Central memory CD8-positive, alpha-beta T cell (primary cell): ENCODE measurements around the gene CFAP54.

ENCODE experiments used
- ATAC-seq: fragments of 150-1000 bp; cut with Tn5 transposase; replicated peaks from 2 replicates; pipeline ENCODE4 v1.10.0; 2022; ENCODE audit warnings: mild to moderate bottlenecking, moderate FRiP score, moderate number of reproducible peaks; ENCODE audit not compliant: poor library complexity, severe bottlenecking; ENCODE audit errors: extremely low read depth
- DNase-seq, 2 donors: peaks; one replicate each; pipeline ENCODE4 v3.0.0; 2021; ENCODE audit warnings: low spot score in 2 of 2
- H3K27ac Mint-ChIP-seq: one replicate; pipeline ENCODE4 v1.8.0; 2022; ENCODE audit warnings: low read depth, mild to moderate bottlenecking, moderate library complexity, mixed read lengths
- H3K27me3 Mint-ChIP-seq: one replicate; pipeline ENCODE4 v1.8.0; 2022; ENCODE audit warnings: mixed read lengths
- H3K36me3 Mint-ChIP-seq: one replicate; pipeline ENCODE4 v1.8.0; 2022; ENCODE audit warnings: mild to moderate bottlenecking, moderate library complexity, mixed read lengths; ENCODE audit not compliant: insufficient read depth
- H3K4me1 Mint-ChIP-seq: one replicate; pipeline ENCODE4 v1.8.0; 2022; ENCODE audit warnings: mixed read lengths
- H3K4me3 Mint-ChIP-seq: one replicate; pipeline ENCODE4 v1.8.0; 2022; ENCODE audit warnings: mild to moderate bottlenecking, moderate library complexity, mixed read lengths
- H3K9me3 Mint-ChIP-seq: one replicate; pipeline ENCODE4 v1.8.0; 2022; ENCODE audit warnings: mixed read lengths

CFAP54 gene

DNA sequence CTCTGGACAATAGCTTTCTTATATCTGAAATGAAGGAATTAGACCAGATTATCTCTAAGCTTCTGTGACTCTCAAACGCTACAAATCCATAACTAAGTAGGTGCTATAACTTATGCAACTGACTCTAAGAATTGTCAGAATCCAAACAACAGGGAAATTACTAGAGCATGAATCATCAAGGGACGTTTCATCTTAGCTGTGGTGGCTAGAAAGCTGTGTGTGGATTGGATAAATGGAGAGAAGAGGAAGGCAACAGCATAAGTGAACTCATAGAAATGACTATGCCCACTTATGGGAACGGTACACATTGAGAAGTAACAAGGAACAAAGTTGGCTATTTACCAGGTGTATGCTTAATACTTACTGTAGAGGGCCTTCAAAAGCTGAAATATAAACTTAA, 321.7 kb downstream of the CFAP54 start:
- no peak overlapping the region for H3K4me3 Mint-ChIP-seq
- H3K27ac Mint-ChIP-seq, result no peak overlapping the region
- H3K36me3 Mint-ChIP-seq, result no peaks in the 10 kb centered on the region
- no peaks in the 10 kb centered on the region for H3K9me3 Mint-ChIP-seq
- H3K4me1 Mint-ChIP-seq, result no peaks in the 10 kb centered on the region
- peaks cover 18% of the 10 kb centered on the region for H3K27me3 Mint-ChIP-seq
- ATAC-seq (no peak), DNase-seq (no peak)

DNA sequence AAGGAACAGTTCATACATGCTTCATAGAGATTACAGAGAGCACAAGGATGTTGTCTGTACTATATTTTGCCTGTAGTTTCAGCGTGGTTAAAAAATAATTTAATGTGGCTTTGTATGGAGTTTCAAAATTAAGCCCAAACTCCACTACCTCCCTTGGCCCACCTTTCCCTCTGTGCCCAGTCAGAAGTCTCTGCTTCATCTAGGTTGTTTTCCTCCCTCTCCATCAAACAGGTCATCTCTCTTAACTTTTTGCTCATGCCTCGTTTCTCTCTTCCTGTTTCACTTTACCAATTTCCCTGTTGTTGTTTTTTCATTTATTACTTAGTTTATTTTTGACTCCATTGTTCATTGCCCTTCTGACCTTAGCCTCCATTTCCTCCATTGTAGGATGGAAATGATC, 322.8 kb downstream of the CFAP54 start:
- Mint-ChIP-seq H3K27ac (no peak overlapping the region), H3K4me1 (no peaks in the 10 kb centered on the region), H3K9me3 (no peaks in the 10 kb centered on the region), H3K4me3 (no peak overlapping the region), H3K36me3 (no peaks in the 10 kb centered on the region), H3K27me3 (peaks cover 18% of the 10 kb centered on the region)
- no peak for DNase-seq
- ATAC-seq, result no peak

DNA sequence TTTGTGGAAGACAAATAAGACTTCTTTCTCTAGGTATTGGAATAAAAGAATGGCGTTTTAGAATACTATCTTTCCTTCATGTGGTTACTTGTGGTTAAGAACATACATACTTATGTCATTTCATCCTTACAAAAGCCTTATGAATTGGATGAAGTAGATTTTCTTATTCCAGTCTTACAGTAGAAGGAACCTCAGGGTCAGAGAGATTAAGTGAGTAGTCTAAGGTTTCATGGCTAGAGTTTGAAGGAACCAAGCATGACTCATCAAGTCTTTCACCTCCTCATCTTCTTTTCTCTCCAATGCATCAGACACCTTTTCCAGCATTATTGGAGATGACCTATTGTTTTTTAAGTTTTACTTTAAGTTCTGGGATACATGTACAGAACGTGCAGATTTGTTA, 324.8 kb downstream of the CFAP54 start:
- Mint-ChIP-seq H3K9me3 (no peaks in the 10 kb centered on the region), H3K4me1 (no peaks in the 10 kb centered on the region), H3K27me3 (peaks cover 24% of the 10 kb centered on the region), H3K4me3 (no peak overlapping the region), H3K27ac (no peak overlapping the region), H3K36me3 (no peaks in the 10 kb centered on the region)
- ATAC-seq (no peak), DNase-seq (no peak)

DNA sequence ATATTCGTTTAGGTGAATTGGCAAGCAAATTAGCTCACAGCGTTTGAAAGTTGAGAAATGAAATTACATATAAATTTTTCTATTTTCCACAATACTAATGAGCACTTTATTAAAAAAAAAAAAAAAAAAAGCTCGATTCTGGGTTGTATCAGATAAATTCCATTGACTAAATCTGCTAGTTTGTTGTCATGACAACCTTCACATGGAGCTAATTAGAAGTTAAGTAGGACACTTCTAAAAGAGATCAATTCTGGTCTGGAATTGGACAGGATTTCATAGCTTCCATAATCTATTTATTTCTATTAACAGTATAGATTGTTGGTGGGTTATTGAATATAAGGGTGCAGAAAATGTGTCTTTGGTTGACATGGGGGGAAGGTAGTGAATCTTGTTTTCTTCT, 332.2 kb downstream of the CFAP54 start:
- no peaks in the 10 kb centered on the region for H3K9me3 Mint-ChIP-seq
- H3K27me3 Mint-ChIP-seq, result peaks cover 19% of the 10 kb centered on the region
- H3K4me3 Mint-ChIP-seq, result no peak overlapping the region
- H3K27ac Mint-ChIP-seq, result no peak overlapping the region
- DNase-seq (no peak), ATAC-seq (no peak)
- no peaks in the 10 kb centered on the region for H3K4me1 Mint-ChIP-seq
- H3K36me3 Mint-ChIP-seq, result no peaks in the 10 kb centered on the region

DNA sequence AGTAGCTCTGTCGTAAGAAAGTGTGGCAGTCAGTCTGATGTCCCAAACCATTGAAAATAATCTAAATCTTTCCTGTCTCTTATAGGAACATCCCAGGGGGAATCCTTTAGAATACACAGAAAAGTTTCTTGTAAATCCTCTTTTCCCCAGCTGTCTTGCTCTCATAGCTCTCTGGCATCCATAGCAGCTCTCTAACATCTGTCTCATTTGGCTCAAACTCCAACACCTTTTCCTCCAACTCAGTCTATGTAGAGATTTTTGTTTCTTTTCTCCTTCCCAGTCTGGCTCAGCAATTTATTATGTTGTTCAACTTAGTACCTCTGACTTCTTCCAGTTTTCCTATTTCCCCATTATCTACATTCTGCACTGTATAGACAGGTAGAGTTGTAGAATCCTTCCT, 333.3 kb downstream of the CFAP54 start:
- ATAC-seq (no peak), DNase-seq (no peak)
- Mint-ChIP-seq H3K4me3 (no peak overlapping the region), H3K9me3 (no peaks in the 10 kb centered on the region), H3K36me3 (no peaks in the 10 kb centered on the region), H3K27ac (no peak overlapping the region), H3K4me1 (no peaks in the 10 kb centered on the region), H3K27me3 (peaks cover 19% of the 10 kb centered on the region)

DNA sequence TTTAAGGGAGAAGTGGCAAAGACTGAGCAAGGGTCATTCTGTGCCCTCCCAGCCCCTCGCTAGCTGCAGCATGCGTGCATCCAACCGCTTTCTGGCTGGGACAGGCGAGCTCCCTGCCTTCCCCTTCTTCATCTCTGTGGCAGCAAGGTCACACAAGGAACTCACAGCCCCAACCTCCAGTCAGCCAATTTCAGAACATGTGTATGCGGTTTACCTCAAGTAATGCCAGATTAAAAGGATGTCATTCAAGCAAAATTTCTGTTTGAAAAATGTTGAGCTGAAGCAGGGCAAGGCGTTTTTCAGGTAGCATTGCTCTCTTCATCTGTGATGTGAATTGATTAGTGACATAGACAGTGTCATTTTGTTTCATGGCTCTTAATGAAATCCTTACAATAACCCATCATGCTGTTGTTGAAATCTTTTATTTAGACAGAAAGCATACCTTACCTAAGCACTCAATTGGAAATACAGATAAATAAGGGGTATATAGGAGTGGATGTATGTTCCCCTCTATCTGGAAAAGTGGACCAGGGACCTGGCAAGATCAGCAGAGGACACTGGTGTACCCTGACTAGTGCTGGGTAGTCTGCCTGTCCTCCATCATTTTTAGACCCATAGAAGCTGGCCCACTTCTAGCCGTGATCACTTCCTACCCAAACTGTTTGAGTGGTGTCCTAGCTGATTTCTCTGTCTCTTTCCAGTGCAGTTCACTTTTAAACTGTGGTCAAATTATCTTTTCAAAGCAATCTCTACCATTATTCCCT, 334.9 kb downstream of the CFAP54 start:
- Mint-ChIP-seq H3K27ac (no peak overlapping the region), H3K36me3 (no peaks in the 10 kb centered on the region), H3K4me3 (no peak overlapping the region), H3K9me3 (no peaks in the 10 kb centered on the region), H3K27me3 (peaks cover 13% of the 10 kb centered on the region), H3K4me1 (no peaks in the 10 kb centered on the region)
- ATAC-seq (no peak), DNase-seq (no peak)

DNA sequence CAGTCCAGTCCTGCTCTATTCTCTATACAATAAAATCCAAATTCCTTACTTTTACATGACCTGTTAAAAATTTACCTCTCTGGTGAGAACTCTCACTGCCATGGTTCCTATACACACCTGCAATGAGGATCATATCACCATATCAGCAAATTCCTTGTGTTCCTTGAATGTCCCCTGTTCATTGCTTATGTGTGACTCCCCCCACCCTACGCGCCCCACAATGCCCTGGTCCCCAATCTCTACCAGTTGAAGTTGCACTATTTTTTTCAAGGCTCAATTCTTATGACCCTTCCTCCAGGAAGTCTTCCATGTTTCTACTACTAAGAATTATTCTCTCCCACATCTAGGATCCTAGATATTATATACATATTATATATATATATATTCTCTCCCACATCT, 335.5 kb downstream of the CFAP54 start:
- no peak overlapping the region for H3K27ac Mint-ChIP-seq
- peaks cover 7% of the 10 kb centered on the region for H3K27me3 Mint-ChIP-seq
- DNase-seq (no peak), ATAC-seq (no peak)
- H3K36me3 Mint-ChIP-seq, result no peaks in the 10 kb centered on the region
- H3K9me3 Mint-ChIP-seq, result no peaks in the 10 kb centered on the region
- H3K4me3 Mint-ChIP-seq, result no peak overlapping the region
- no peaks in the 10 kb centered on the region for H3K4me1 Mint-ChIP-seq

DNA sequence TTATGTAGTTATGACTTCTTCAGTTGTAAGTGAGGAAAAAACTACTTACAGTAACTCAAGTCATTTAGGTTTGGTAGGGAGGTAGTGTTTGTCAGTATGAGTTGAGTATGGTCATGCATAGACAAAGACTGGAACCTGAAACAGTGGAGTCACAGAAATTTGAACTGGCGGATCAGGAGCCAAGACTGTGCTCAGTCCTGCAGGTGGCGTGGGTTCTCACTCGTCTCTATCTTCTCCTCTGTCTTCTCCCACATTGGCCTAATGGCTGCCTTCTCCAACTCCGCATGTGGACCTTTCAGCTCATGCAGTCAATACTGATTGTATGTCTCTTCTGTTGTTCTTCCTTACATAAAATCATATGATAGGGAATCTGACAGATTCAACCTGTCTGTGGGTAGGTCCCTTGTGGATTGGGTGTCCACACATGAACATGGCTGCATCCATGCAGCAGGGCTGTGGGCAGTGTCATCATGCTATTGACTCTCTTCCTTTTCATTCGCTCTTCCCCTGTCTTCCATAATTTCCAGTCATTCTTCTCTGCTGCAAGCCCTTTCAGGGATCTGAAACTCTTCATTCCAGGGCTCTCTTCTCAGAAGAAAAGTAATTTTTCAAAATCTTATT, 338.9 kb downstream of the CFAP54 start:
- no peak for DNase-seq
- no peaks in the 10 kb centered on the region for H3K4me1 Mint-ChIP-seq
- H3K4me3 Mint-ChIP-seq, result no peak overlapping the region
- no peak overlapping the region for H3K27ac Mint-ChIP-seq
- no peaks in the 10 kb centered on the region for H3K9me3 Mint-ChIP-seq
- no peaks in the 10 kb centered on the region for H3K36me3 Mint-ChIP-seq
- no peaks in the 10 kb centered on the region for H3K27me3 Mint-ChIP-seq
- no peak for ATAC-seq

DNA sequence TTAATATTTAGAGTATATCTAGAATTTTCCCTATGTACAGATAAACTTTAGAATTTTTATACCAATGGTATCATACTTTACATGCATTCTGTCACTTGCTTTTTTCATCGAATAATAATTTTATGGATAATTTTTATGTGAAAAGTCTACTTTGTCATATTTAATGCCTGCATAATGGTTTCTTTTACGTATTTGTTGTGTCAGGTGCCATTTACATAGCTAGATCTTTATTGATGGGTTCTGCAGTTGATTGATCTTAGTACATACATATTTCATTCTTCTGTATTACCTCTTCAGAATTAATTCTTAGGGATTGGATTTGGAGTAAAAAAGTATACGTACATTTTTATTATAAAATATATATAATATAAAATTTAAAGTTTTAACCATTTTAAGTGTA, 340.0 kb downstream of the CFAP54 start:
- no peak for ATAC-seq
- H3K27ac Mint-ChIP-seq, result no peak overlapping the region
- no peaks in the 10 kb centered on the region for H3K36me3 Mint-ChIP-seq
- H3K4me3 Mint-ChIP-seq, result no peak overlapping the region
- peaks cover 9% of the 10 kb centered on the region for H3K27me3 Mint-ChIP-seq
- no peak for DNase-seq
- no peaks in the 10 kb centered on the region for H3K9me3 Mint-ChIP-seq
- H3K4me1 Mint-ChIP-seq, result no peaks in the 10 kb centered on the region

DNA sequence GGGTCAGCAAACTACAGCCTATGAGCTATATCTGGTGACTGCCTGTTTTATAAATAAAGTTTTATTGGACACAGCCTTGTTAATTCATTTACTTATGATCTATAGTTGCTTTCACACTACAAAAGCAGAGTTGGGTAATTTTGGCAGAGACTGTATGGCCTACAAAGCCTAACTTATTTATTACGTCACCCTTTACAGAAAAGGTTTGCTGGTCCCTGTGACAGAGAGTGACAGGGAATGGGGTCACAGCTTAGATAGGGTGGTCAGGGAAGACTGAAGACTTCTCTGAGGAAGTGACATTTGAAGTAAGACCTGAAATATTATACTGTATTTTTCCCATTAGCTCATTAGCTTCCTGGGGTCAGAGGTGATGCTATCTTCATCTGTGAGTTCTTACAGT, 342.0 kb downstream of the CFAP54 start:
- no peaks in the 10 kb centered on the region for H3K4me1 Mint-ChIP-seq
- peaks cover 21% of the 10 kb centered on the region for H3K27me3 Mint-ChIP-seq
- no peaks in the 10 kb centered on the region for H3K36me3 Mint-ChIP-seq
- DNase-seq (no peak), ATAC-seq (no peak)
- no peaks in the 10 kb centered on the region for H3K9me3 Mint-ChIP-seq
- H3K4me3 Mint-ChIP-seq, result no peak overlapping the region
- no peak overlapping the region for H3K27ac Mint-ChIP-seq

DNA sequence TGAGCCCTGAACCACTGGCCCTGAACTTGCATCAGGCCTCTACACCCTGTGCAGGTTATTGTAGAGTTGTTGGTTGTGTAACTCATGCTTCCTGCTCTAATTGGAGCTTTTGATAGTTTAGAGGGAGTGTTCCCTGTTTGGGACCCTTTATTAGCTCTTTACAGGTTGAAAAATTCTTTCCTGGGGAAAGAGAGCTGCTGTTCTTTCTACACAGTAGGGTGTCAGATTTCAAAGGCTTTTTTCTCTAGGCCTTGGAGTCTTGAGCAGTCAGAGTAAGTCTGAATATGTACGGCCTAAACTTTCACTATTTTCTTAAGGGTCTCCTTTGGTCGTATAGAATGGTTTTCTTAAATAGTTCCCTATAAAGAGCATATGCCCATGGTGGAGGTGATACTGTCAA, 356.9 kb downstream of the CFAP54 start:
- no peak overlapping the region for H3K4me3 Mint-ChIP-seq
- no peaks in the 10 kb centered on the region for H3K4me1 Mint-ChIP-seq
- H3K9me3 Mint-ChIP-seq, result no peaks in the 10 kb centered on the region
- ATAC-seq (no peak), DNase-seq (no peak)
- peaks cover 4% of the 10 kb centered on the region for H3K36me3 Mint-ChIP-seq
- peaks cover 48% of the 10 kb centered on the region for H3K27me3 Mint-ChIP-seq
- no peak overlapping the region for H3K27ac Mint-ChIP-seq

DNA sequence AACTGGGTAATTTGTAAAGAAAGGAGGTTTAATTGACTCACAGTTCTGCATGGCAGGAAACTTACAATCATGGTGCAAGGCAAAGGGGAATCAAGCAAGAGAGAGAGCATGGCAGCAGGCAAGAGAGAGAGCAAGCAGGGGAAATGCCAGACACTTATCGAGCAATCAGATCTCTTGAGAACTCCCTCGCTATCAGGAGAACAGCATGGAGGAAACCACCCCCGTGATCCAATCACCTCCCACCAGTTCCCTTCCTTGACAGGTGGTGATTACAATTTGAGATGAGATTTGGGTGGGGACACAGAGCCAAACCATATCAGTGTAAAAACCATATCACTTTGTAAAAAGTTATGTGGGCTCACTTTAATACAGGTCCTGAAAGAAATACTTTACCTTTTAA, 361.3 kb downstream of the CFAP54 start:
- Mint-ChIP-seq H3K27me3 (peaks cover 49% of the 10 kb centered on the region), H3K27ac (no peak overlapping the region), H3K4me3 (no peak overlapping the region), H3K9me3 (no peaks in the 10 kb centered on the region), H3K36me3 (peaks cover 4% of the 10 kb centered on the region), H3K4me1 (no peaks in the 10 kb centered on the region)
- DNase-seq (no peak), ATAC-seq (no peak)

DNA sequence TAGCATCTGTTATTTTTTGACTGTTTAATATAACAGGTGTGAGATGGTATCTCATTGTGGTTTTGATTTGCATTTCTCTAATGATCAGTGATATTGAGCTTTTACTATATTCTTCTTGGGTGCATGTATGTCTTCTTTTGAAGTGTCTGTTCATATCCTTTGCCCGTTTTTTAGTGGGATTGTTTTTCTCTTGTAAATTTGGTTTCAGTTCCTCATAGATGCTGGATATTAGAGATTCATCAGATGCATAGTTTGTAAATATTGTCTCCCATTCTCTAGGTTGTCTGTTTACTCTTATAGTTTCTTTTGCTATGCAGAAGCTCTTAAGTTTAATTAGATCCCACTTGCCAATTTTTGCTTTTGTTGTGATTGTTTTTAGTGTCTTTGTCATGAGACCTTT, 368.8 kb downstream of the CFAP54 start:
- peaks cover 47% of the 10 kb centered on the region for H3K27me3 Mint-ChIP-seq
- no peak overlapping the region for H3K4me3 Mint-ChIP-seq
- H3K27ac Mint-ChIP-seq, result no peak overlapping the region
- H3K4me1 Mint-ChIP-seq, result no peaks in the 10 kb centered on the region
- H3K36me3 Mint-ChIP-seq, result no peaks in the 10 kb centered on the region
- no peak for DNase-seq
- no peak for ATAC-seq
- peaks cover 8% of the 10 kb centered on the region for H3K9me3 Mint-ChIP-seq
